COR-L47 (cell line): ENCODE data around the gene SLC39A2.
"Not testable (repeated sequence)": the region's sequence is repeated elsewhere in the genome, so short reads cannot be mapped to it uniquely, and the experiment has no call there.

Source experiments
- DNase-seq: peaks from one replicate; lab custom pipeline; 2025; lab: John Stamatoyannopoulos, UW

The SLC39A2 gene, protein sequence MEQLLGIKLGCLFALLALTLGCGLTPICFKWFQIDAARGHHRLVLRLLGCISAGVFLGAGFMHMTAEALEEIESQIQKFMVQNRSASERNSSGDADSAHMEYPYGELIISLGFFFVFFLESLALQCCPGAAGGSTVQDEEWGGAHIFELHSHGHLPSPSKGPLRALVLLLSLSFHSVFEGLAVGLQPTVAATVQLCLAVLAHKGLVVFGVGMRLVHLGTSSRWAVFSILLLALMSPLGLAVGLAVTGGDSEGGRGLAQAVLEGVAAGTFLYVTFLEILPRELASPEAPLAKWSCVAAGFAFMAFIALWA

DNA sequence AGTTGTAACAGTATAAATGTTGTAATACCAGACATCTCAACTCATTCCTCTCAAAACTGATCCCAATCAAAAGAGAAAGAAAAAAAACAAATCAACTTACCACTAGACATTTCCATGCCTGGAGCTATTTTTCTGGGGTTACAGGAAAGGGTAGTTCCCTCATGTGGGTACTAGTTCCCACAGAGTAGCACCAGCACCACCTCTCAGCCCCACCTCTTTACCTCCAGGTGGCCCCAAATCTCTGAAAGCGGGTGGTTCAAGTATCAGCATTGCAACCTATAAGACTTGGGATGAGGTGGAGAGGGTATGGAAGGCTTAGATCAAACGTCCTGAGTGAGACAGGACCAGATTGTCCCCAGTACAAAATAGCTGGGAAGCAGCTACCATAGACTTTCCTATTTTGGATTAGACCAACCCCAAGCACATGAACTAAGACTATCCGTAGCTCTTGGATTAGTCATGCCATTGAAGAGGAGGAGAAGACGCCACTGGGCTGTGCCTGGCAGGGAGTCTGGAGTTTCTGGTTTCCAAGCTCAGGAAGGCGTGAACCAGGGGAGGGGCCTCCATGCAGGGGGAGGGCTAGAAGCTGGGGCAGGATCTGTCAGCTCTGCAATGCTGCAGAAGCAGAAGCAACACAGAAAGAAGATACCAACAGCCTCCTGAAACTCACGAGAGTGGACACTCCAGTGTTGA, at the start of gene SLC39A2:
Gene SLC39A2 (plus strand): TSS at position 620 of the 693 bp plus-strand sequence. CDS start 154 bp downstream, outside the sequence.
- no peak for DNase-seq

DNA sequence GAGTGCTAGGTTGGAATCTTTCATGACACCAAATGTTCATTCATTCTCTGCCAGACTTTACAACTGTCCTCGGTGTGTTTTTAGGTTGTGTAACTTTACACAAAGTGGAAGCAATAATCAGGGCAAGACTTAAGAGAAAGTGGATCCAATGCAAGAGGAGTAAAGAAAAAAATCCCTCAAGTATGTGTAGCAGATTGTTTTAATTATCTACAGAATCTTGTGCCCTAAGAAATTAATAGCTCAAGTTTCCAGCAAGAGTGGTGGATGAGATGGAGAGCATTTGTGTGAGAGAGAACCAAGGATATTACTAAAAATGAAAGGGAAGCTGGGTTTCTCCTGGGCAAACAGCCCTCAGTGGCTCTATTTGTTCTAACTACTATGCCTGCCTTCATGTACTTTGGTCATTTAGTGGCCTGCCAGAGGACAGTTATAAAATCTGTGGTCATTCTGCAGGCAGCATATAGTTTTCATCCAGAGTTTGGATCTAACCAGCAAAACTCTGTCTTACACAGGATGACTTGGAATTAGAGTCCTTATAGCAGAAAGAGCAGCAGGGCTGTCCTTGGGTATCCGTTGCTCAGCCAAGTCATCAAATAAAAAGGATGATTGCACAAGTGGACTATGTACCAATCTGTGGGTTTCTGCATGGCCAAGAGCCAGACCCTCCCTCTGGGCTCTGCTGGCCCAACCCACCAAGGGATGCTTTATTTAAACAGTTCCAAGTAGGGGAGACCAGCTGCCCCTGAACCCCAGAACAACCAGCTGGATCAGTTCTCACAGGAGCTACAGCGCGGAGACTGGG, 44.2 kb upstream of the SLC39A2 start, which contains the start of gene RNASE2:
Gene RNASE2 (plus strand): TSS at position 752 of the 802 bp plus-strand sequence. CDS start 285 bp downstream, outside the sequence.
- not testable (repeated sequence) for DNase-seq

DNA sequence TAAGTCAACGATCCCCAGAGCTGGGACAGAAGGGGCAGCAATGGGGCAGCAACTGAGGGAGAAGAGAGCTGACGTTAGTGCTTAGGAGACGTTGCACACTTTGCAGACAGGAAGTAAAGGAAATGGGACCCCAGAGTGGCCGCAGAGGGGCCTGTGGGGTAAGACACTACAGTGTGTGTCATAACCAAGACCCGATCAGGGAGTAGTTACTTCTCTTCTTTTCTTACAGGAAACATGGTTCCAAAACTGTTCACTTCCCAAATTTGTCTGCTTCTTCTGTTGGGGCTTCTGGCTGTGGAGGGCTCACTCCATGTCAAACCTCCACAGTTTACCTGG, 43.6 kb upstream of the SLC39A2 start:
- not testable (repeated sequence) for DNase-seq

DNA sequence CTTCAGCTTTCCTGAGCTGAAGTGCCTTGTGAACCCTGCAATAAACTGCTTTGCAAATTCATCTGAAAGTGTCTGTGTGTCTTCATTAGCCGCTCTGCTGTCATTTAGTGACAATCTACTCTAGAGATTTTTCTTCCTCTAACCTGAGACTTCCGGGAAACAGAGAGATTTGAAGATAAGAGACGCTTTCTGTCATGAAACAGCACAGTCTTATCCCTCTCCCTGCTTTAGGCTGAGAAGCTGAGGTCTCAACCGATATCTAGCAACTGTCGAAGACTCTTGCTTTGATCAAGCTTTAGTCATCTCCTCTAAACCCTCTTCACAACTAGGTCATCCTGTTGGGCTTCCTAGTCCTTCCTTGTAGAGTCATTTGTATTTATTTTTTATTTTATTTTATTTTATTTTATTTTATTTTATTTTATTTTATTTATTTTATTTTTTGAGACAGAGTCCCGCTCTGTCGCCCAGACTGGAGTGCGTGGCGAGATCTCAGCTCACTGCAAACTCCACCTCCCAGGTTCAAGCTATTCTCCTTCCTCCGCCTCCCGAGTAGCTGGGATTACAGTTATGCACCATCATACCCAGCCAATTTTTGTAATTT, 42.6 kb upstream of the SLC39A2 start:
- DNase-seq = no peak

DNA sequence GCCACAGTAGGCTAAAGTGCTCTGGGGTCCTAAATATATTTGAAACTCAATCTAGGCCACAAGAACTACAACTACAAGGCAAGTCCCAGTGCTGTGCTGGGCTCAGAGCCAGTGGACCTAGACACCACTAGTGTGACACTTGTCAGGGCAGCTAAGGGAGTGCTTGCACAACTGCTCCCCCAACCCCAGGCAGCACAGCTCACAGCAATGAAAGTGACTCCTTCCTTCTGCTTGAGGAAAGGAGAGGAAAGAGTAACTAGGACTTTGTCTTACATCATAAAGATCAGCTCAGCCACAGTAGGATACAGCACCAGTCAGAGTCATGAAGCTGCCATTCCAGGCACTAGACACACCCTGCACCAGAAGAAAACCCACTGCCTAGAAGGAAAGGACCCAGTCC, 40.1 kb upstream of the SLC39A2 start:
- DNase-seq = not testable (repeated sequence)

DNA sequence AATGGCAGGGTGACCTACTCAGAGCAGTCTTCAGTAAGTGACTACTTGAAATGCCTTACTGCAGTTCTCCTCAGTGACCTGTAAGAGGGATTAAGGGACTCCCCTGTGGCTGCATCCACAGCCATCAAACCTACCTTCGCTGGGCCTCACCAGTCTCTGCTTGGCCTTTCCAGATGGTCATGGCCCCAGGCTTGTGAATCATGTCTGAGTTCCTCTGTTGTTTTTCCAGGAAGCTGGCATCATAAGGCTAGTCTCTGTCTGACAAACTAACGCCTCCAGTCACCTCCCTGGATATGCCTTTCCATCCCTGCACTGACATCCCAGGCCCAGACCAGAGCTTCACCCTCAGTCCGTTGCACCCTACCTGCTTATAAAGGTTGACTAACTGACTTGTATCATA, 29.8 kb upstream of the SLC39A2 start:
- DNase-seq = no peak

DNA sequence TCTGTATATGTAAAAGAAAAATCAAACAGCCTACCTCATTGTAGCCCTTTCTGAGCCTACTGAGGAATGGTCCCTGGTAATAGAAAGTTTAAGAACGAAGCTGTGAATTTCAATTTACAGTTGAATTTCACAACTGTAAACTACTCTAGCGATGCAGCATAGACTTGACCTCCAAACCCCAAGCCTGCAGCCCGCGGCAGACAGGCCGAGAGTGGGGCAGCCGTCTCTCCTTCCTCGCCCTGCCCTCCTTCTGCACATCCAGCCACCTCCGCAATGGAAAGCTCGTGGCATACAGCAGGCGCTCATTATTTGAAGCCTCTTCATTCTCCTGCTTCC, 28.5 kb upstream of the SLC39A2 start:
- no peak for DNase-seq

DNA sequence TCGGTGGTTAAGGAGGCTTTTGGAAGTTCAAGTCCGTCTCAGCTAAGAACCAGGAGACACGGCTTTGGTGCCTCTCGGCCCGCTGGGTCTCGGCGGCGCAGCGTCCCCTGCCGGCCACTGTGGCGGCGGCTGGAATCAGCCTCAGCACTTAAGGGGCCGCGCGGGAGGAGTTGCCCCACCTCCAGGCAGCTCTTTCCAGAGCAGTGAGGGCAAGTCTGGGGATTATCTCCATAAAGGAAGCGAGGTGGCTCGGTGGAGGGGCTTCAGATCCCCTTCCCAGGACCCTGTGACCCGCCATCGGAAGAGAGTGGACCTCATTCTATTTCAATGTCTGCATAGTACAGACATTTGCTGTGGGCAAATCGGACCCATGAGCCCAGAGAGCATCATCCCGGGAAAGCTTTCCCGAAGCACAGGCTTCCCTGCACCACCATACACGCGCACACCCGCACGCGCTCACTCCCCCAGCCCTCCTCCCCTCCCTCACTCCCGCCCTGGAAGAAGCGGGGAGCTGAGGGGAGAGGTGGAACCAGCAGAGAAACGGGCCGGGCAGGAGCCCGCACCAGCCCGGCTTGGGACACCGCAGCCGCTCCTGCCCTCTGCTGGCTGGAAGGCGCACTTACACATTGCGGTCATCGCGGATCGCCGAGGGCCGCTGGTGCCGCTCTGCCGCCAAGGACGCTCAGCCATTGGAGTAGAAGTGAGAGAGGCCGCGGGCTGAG, 27.9 kb upstream of the SLC39A2 start:
- peak; percentile 36 for DNase-seq

DNA sequence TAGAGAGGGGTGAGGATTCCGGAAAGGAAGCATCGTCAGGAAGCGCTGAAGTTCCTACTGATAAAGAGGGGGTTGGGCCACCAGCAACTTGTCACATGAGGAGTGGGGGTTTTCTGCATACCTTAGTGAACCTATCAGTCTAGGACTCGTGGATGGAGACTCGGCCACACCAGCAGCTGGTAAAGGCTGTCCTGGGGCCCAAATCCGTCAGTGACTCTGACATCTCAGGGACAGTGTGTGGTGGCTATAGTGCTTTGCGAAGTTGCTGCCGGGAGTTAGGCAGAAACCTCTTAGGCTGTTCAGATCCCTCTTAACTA, 27.4 kb upstream of the SLC39A2 start:
- DNase-seq = no peak

DNA sequence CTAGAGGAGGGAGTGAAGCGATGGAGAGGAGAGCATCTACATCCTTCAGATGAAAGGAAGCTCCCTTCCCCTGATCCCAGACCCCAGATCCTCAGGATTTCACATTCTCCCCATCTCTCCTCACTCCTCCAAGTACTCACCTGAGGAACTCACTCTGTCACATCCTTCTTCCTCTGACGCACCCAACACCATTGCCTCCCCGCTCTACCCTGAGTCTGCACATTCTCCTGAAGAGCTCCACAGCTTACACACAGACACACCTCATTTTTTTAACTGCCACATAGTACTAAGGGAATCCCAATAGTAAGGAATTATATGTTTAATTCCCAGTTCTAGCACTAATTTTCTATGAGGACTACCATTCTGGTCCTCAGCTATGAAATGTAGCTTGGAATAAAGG, 25.6 kb upstream of the SLC39A2 start:
- DNase-seq = no peak

DNA sequence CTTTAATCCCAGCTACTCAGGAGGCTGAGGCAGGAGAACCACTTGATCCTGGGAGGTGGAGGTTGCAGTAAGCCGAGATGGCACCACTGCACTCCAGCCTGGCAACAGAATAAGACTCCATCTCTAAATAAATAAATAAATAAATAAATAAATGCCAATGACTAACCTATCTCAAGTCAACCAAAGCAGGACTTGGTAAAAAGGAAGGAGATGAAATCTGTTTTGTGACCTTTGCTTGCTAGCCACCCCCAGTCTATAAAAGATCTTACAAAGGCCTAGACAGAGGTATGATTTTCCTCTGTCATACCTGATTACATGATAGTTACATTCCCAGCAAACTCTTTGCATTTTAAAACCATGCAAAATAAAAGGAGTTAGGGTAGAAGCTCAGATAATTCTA, 22.8 kb upstream of the SLC39A2 start:
- no peak for DNase-seq

DNA sequence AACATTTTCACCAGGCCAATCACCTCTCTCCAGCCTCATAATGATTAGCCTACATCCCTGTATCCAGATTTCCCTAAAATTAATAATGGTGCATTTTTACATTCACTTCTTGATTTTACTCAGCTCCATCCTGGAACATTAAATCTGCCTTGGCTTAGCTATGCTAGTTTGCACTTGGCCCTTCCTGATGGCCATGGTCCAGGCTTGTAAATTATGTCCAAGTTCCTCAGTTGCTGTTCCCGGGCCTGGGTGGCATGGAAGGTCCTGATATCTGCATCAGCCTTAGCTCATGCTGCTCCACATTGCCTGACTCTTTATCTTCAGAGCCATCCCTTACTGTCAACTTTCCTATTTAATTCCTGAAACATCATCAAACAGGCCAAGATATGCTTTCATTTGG, 20.4 kb upstream of the SLC39A2 start:
- DNase-seq = no peak

DNA sequence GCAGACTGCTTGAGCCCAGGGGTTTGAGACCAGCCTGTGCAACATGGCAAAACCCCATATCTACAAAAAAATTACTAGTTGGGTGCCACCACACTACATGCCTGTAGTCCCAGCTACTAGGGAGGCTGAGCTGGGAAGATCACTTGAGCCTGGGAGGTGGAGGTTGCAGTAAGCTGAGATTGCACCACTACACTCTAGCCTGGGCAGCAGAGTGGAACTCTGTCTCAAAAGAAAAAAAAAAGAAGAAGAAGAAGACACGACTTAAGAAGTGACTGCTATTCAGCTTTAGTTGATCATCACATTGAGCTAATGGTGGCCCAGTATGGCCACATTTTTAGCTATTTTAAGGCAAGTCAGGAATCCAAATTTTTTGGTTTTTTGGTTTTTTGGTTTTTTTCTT, 18.2 kb upstream of the SLC39A2 start:
- no peak for DNase-seq

DNA sequence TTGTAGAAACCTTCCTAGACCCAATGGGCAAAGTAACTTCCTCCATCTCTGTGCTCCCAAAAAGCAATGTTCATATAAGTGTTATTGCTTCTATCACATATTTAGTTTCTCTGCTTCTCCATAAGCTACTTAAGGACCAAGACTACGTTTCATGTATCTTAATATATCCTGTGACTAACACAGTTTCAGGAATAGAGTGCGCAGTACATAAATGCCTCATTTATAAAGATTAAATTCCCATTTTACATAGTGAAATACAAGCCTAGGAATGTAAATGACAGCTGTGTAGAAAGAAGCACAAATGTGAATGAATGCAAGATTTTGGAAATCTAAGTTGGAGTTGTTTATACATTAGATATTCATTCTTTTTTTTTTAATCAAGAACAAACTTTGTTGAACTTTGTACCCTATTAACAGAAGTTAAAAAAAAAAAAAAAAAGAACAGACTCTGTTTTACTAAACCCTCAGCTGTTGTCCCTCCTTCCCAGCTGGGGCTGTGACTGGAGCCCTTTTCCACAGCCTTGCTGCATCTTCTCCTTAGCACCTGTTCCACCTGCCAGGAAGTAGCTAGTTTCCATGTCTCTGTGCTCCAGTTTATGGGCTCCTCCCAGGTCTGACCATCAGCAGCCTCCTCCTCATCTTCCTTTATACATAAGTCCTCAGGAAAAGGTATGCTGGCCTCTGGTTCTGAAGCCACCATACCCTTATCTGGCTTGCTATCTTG, 16.3 kb upstream of the SLC39A2 start:
- no peak for DNase-seq

DNA sequence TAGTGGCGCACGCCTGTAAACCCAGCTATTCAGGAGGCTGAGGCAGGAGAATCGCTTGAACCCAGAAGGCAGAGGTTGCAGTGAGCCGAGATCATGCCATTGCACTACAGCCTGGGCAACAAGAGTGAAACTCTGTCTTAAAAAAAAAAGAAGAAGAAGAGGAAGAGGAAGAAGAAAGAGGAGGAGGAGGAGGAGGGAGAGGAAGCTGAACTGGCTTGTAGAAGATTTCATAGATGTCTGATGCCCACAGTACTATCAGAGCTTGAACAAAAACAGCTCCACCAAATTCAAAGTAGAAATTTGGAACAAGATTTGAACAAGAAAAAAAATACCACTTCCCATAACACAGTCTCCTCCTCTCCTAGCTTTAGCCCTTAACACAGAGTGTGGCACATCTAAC, 13.4 kb upstream of the SLC39A2 start:
- not testable (repeated sequence) for DNase-seq

DNA sequence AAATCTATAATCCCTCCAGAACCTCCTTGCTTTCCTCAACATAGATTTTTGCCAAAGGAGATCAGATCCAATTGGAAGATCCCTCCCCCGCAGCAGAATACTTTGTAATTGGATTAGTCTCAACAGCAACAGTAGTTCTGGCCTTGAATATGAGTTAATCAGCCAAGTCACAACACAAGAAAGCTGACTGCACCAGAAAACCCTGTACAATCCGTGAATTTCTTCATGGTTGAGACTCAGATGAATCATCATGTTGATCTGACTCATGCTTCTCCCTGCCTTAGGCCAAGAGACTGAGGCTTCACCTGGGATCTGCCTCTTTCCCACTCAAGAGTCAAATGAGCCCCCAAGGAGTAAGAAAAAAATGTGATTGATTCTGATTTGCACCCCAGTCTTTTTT, 12.3 kb upstream of the SLC39A2 start:
- DNase-seq = no peak

DNA sequence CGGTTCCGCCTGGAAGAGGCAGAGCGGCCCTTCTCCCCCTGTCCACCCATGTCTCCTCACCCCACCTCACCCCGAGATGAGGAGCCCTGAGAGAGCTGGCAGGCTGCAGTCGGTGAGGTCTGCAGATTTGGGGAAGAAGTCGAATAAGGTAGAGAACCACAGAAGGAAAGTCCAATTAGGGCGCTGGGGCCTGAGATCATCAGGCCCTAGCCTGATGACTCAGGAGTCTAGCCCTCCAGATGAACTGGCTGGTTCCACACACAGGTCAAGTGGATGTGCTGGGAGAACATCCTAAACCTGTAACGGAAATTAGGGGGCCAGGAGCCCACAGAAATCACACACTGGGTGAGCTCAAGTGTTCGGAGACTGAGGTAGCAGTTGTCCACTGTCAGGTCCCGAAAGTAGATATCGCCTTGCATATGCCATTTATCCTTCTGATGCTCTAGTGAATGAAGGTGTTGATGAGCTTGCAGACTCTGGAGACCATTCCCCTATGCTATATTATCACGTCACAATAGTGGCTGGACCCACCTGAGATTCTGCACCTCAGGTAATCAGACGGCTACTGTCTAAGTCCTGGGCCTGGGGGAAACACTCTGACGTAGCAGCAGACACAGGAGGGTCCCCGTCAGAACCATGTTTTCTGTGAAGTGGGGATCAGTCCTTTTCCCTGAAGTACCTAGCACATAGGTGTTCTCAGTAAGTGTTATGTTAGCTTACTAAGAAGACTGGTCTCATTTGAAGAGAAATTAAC, 10.2 kb upstream of the SLC39A2 start:
- DNase-seq = no peak

DNA sequence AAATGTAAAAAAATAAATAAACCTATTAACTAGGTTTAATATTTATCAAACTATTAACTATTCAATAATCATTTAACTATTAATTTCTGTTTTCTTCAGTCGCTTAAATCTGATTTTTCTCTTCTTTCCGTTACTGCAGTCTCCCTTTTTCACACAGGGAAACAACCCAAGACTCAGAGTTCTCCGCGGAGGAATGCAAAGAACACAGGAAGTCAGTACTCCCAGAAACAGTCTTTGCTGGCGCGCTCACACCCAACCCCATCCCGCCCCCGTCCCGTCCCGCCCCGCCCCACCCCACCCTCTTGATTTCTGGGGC, 9.7 kb upstream of the SLC39A2 start:
- DNase-seq = no peak

DNA sequence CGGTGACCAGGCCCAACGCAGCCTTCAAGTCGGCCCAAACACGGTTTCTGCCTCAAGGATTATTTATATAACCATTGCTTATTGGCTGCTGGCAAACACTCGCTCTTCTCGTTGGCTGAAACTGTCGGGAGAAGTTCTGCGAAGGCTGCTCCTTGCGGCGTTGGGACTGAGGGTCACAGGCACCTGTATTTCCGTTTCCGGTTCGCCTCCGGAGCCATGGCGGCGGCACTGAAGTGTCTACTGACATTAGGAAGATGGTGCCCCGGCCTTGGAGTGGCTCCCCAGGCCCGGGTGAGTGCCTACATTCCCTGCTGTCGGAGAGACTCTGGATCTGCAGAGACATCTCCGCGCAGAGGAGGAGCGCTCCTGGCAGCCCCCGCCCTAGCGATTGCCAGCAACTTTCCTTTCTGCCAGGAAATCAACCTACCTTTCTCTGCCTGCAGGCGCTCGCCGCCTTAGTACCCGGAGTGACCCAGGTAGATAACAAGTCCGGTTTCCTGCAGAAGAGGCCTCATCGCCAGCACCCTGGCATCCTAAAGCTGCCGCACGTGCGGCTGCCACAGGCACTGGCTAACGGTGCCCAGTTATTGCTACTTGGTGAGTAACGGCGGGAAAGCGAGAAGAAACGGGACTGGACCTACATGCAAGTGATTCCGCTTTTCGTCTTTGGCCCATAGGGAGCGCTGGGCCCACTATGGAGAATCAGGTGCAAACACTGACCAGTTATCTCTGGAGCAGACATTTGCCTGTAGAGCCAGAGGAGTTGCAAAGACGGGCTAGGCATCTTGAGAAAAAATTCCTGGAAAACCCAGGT, 9.1 kb upstream of the SLC39A2 start, which contains the start of gene METTL17:
Gene METTL17 (plus strand): TSS at position 194 of the 814 bp plus-strand sequence. CDS start 23 bp downstream, at position 217.
- DNase-seq = peak; percentile 90

DNA sequence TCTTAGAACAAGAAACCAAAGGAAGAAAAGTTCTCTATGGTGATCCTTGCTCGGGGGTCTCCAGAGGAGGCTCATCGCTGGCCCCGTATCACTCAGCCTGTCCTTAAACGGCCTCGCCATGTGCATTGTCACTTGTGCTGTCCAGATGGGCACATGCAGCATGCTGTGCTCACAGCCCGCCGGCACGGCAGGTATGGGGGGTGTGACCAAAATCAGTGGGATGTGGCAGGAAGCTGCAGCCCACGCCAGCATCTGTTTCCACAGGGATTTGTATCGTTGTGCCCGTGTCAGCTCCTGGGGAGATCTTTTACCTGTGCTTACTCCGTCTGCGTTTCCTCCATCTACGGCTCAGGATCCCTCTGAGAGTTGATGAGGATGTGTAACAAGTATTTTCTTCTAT, 2.6 kb upstream of the SLC39A2 start:
- DNase-seq = no peak
